HL-60 (cell line): Measurements from ENCODE around the gene COMMD1.

Experiments used
- DNase-seq, 2 experiments: peaks; one replicate each; pipeline ENCODE4 v3.0.0-alpha.2; 2010 to 2020; ENCODE audit warnings: low read depth in 1 of 2, low spot score in 1 of 2
- H3K27ac ChIP-seq: fragments of 250-450 bp; sonication (Bioruptor Pico); replicated peaks from 2 replicates; pipeline ENCODE4 v1.5.1; 2020; ENCODE audit warnings: mild to moderate bottlenecking, moderate library complexity
- H3K27me3 ChIP-seq: fragments of 250-450 bp; sonication (Bioruptor Pico); 2 replicates; pipeline ENCODE4 v1.5.1; 2021; ENCODE audit warnings: mild to moderate bottlenecking, moderate library complexity; ENCODE audit not compliant: insufficient read depth, poor library complexity, severe bottlenecking
- H3K4me3 ChIP-seq: replicated peaks from 2 replicates; pipeline ENCODE4 v1.5.1; 2011; ENCODE audit warnings: mild to moderate bottlenecking, control low read depth, low read length; ENCODE audit not compliant: insufficient read depth
- GABPA ChIP-seq: IDR thresholded peaks from 2 replicates; pipeline ENCODE4 v1.6.1; 2012; ENCODE audit warnings: low read depth
- POLR2AphosphoS5 ChIP-seq: IDR thresholded peaks from 2 replicates; pipeline ENCODE4 v1.6.1; 2012; ENCODE audit warnings: low read depth
- REST ChIP-seq: IDR thresholded peaks from 2 replicates; pipeline ENCODE4 v1.6.1; 2012; ENCODE audit warnings: low read depth; ENCODE audit not compliant: insufficient replicate concordance
- SPI1 ChIP-seq: IDR thresholded peaks from 2 replicates; pipeline ENCODE4 v1.6.1; 2012; ENCODE audit warnings: low read depth, mild to moderate bottlenecking, borderline replicate concordance
- TF ChIP-seq, protein P1 (sequence below): IDR thresholded peaks from one replicate; pipeline ENCODE4 v1.5.1; 2011; ENCODE audit warnings: low read length, control low read depth, inconsistent platforms; ENCODE audit not compliant: insufficient read depth

COMMD1 gene

DNA sequence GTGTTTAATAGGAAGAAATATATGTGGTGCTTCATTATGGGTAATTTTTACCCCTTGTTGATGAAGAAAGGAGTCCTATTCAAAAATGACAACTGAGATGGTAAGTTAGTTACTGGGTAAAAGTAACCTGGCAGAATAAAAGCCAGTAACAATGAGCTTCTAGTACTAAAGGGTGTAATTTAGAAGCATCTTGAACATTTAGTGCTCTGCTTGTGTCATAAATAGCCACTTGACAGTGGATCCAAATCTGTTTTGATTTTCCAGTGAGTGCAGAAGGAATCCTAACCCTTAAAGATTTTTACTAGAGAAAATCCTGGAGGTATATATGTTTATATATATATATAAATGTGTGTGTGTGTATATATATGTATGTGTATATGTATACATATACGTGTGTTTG lies 15.1 kb downstream of the COMMD1 start:
- no peaks in the 10 kb centered on the region for H3K27me3 ChIP-seq
- H3K4me3 ChIP-seq = no peak overlapping the region
- no peak for DNase-seq
- TF ChIP-seq POLR2AphosphoS5 (no peak), REST (no peak), SPI1 (no peak), GABPA (no peak)
- TF ChIP-seq, protein P1, sequence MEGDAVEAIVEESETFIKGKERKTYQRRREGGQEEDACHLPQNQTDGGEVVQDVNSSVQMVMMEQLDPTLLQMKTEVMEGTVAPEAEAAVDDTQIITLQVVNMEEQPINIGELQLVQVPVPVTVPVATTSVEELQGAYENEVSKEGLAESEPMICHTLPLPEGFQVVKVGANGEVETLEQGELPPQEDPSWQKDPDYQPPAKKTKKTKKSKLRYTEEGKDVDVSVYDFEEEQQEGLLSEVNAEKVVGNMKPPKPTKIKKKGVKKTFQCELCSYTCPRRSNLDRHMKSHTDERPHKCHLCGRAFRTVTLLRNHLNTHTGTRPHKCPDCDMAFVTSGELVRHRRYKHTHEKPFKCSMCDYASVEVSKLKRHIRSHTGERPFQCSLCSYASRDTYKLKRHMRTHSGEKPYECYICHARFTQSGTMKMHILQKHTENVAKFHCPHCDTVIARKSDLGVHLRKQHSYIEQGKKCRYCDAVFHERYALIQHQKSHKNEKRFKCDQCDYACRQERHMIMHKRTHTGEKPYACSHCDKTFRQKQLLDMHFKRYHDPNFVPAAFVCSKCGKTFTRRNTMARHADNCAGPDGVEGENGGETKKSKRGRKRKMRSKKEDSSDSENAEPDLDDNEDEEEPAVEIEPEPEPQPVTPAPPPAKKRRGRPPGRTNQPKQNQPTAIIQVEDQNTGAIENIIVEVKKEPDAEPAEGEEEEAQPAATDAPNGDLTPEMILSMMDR = no peak
- H3K27ac ChIP-seq = no peak overlapping the region

DNA sequence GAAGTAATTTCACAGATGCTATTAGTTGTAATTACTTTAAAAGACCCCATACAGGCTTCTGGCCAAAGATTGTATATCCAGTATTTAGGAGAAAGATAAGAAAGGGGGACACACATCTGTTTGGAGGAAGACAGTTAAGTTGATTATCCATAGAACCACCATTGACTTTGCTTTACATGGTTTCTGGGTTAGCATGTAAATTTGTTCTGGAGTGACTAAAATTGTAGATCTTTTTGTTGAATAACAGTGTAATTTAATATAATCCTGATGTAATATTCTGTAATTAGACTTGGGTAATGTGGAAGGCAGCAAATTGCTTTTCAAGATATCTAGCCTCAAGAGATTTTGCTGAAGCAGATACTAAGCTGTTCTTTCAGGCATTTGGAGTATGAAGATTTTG lies 17.2 kb downstream of the COMMD1 start:
- no peak for DNase-seq
- Histone ChIP-seq H3K27ac (no peak overlapping the region), H3K27me3 (no peaks in the 10 kb centered on the region), H3K4me3 (no peak overlapping the region)
- TF ChIP-seq SPI1 (no peak), REST (no peak), POLR2AphosphoS5 (no peak), GABPA (no peak)
- TF ChIP-seq, protein P1 = no peak

DNA sequence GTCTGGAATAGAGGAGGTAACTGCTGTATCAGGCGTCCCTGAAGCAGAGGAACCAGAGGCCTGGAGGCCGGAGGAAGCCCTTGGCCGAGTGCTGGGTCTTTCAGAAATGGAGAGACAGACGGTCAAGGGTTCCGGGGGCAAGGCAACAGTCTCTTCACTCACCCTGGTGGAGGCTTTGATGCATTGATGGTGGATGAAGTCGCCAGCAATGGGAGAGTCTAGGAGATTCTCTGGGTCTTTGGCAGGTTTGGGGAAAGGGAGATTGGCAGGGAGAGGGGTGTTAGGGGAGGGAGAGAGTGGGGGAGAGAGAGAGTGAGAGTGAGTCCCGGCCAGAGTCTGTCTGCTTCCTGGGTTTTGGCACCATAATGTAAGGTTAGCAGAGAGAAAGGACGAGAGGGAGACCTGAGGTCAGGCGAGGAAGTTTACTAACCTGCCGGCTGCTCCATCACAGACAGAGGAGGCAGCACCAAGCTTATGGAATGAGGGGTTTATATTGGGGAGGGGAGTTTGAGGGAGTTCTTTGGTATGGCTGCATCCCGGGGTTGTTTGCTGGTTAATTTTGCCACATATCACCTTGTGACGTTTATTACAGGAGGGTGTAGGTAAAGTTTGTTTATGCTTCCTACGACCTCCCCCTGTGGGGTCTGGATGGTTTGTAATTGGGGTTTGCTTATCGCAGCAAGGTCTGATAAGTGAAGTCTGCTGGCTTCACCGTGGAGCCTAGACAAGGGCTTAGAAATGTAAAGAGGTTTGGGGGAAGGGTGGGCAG lies 19.6 kb downstream of the COMMD1 start:
- Histone ChIP-seq H3K27ac (no peak overlapping the region), H3K27me3 (no peaks in the 10 kb centered on the region), H3K4me3 (no peak overlapping the region)
- TF ChIP-seq, protein P1 = no peak
- TF ChIP-seq REST (no peak), SPI1 (no peak), POLR2AphosphoS5 (no peak), GABPA (no peak)
- DNase-seq = no peak
